GM19438 (cell line): ENCODE results near the gene GPC5.

Experiments used
- ATAC-seq: cut with Tn5 transposase; IDR thresholded peaks from one replicate; pipeline ENCODE4 v1.9.1; 2021; ENCODE audit warnings: low read depth; ENCODE audit not compliant: unreplicated experiment

Gene GPC5

DNA sequence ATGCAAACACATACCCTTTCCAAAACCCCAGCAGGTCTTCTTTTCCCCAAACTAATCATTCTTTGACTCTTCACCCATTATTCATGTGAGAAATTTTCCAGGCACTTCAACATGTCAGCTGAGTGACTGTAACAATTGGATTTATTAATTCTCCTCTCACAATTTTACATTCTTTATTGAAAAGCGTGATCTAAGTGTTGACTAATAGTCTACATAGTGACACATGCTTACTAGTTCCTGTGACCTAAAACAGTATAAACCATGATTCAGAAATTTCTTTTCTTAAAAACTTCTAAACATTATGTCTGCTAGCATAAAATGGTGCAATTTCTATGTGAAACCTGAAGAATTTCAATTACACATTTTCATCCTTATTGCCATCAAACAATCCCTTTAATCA lies 532.3 kb downstream of the GPC5 start:
- no peak for ATAC-seq

DNA sequence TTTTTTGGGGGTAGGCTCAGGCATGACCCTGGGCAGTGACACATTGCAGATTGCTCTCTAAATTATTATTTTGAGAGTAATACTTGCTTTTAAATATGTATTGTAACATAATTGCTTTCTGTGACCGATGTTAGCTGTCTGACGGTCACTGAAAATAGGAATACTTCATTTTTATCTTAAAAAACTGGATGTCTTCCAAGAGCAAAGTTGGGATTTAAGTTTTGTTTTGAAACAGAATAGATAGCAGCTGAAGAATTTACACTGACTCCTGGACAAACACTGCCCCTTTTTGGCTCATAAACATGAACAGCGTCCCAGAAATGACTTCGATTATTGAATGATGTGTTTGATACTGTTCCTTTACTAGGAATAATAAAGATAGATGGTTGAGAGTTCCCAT lies 535.9 kb downstream of the GPC5 start:
- ATAC-seq = no peak

- no peak for ATAC-seq
These were observed 548.2 kb downstream of the GPC5 start for GRCh38 chr13:91946498-91947070.

DNA sequence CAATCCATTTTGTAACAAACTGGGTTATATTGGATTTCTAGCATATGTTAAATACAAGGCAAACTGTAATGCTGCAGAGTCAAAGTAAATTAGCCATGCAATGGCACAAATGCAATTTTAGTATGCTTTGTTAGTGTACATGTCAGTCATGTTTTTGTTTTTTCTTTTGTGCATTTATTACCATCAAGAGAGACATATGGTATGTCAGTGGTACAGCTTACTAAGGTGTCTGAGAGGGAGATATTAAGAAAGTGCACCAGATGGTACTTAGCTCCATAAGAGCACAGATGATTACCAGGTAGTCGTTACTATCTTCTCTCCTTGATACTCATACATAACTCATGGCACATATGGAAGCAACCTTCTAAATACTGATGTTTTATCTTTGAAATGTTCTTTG lies 550.3 kb downstream of the GPC5 start:
- ATAC-seq = no peak

DNA sequence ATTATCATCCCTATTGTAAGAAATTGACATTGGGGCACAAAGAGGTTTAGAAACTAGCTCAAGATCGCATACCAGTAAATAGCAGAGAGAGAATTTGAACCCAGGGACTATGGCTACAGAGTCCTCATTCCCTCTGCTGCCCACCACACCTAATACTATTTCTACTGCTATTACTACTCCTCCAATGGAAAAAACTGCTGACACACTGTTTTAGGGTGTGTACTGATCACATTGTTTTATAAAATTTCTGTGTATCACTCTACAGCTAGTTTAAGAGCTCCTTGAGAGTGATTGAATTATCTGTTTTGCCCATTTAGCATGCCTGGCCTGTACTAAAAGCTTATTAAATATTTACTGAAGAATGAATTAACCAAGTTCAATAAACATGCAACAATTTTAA lies 552.4 kb downstream of the GPC5 start:
- no peak for ATAC-seq

DNA sequence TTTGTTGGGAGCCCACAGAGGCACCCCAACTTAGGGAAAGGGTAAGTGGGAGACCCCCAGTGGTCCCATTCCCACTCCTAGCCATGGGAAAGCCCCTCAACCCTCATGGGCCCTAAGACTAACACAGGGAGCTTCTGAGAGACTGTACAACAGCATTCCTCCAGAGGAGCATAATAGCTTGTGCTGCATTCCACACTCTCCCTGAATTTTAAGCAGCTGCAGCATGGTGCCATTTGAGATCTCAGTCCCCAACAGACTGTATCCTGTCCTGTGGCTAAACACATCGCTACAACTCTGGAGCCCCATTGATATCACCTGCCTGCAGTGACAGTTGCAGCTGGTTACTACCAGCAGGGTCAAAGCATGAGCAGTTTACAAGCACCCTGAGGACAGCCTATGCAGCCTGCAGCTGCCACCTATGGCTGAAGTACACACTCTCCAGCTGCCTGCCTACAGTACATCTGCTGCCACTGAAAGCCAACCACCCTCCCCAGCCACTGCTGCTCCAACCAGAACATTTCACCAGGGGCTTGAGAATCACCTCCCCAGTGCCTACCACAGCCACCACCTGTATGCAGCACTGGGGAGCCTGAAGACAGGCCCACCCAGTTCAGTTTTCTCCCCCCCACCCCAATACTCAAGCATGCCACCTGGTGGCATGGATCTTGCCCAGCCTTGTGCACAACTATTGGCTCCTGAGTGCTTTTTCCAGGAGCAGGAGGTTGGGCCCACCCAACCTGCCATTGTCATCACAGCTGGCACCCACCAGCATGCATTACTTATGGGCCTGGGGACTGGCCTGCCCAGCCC lies 557.3 kb downstream of the GPC5 start:
- ATAC-seq = no peak

- no peak for ATAC-seq
These were observed 562.5 kb downstream of the GPC5 start for GRCh38 chr13:91960947-91961346.

DNA sequence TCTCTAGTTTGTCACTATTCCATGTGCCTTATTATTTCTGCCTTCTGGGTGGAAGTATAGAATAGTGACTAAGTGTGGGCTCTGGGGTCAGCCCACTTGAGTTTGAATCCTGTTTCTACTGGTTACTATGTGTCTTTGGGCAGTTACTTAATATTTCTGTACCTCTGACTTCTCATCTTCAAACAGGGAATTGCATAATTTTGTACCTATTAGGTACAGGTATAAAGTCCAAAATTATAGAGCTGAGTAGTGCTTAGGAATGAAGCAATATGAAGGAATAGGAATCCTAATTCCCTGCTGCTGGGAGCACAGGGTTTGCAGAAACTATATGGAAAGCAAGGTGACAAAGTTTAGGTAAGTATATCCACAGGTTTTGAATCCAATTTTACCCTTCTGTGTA lies 564.5 kb downstream of the GPC5 start:
- ATAC-seq = no peak

DNA sequence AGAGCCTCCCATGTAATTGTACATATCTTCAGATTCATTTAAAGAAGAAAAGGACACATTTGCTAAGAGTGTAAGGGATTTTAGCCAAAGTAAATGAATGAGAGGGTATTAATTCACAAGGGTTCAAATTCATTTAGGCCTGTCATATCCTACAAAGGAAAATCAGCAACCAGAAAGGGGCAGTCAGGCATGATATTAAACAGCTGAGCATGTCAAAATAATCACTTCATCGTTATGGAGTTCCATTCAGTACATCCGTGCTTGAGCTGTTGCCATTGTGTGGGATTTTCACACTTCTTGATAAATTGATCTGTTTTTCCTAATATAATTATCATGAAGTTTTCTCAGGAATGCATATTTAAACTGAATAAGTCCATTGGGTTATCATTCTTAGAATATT lies 567.1 kb downstream of the GPC5 start:
- no peak for ATAC-seq

- ATAC-seq = no peak
These were observed 580.1 kb downstream of the GPC5 start for GRCh38 chr13:91978571-91978970.

DNA sequence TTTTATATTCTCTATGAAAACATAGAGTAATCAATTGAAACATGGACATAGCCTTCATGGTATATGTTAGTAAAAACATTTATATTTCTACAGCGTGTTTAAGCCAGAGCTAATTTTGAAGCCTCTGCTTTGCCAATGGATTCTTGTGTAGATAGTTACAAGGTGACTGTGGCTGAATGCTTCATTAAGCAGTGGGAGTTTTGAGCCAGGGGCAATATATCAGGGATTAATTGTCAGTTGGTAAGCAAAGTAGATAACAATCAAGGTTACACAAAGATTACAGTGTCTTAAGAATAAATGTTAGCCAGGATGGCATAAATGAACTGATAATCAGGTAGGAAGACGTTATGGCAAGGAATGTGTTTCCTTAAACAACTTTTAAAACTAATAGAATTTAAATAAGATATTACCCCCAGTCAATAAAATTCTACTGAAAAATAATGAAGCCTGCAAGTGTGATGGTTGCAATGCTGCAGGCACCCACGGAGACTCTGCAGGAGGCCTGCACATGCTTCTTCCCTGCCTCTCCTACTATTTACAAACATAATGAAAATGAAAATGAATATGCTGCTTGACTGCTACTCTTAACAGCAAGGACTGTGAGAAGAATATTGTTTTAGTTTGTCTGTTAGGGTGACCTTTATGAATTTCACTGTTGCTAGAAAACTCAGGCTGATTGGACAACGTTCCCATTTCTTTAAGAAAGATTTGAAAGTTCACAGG lies 588.5 kb downstream of the GPC5 start:
- no peak for ATAC-seq

DNA sequence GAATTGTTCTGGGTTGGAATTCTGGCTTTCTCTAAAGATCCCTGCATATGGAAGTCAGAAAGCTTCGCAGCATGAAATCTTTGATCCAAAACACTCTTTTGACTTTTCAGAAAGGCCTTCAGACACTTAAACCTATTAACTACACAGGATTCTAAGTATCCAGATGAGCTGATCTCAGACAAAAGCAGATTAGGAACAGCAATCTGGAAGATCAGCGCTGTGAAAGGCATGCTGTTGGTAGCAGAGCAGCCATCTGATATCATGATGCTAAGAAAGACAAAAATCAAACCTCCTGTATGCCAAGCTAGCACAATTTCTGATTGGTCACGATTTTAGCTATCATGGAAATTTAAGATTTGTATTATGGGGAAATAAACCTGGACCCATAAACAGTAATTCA lies 589.9 kb downstream of the GPC5 start:
- no peak for ATAC-seq

- no peak for ATAC-seq
These were observed 614.4 kb downstream of the GPC5 start for GRCh38 chr13:92012787-92013186.

DNA sequence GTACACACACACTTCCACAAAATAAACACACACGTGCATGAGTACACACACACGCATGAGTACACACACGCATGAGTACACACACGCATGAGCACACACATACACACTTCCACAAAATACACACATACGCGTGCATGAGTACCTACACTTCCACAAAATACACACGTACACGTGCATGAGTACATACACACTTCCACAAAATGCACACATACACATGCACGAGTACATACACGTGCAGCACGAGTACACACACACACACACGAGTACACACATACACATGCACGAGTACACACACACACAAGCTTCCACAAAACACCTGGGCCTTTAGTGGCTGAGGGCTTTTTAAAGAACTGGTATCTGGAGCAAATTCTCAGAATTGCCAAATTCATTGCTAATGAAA lies 619.3 kb downstream of the GPC5 start:
- ATAC-seq = no peak

DNA sequence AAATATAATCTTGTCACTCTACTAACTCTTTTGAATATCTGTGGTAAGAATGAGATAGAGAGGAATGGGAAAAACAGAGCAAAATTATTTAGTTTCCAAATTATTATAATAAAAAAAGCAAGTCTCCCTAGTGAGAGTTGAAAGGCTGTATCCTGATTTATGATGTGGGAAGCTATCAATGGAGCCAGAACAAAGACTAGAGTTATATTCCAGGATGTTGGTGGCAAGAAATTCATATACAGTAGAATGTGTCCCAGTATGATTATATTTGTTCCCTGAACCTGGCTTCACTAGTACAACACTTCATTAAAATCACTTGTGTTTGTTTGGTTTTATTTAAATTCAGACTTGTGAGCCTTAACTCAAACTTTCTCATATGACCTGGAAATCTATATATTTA lies 630.3 kb downstream of the GPC5 start:
- no peak for ATAC-seq

GRCh38 chr13:92029641-92030040 lies 631.2 kb downstream of the GPC5 start:
- ATAC-seq = no peak

GRCh38 chr13:92038905-92039304 lies 640.5 kb downstream of the GPC5 start:
- ATAC-seq = no peak

GRCh38 chr13:92042522-92042921 lies 644.1 kb downstream of the GPC5 start:
- ATAC-seq = no peak

- no peak for ATAC-seq
These were observed 645.9 kb downstream of the GPC5 start for GRCh38 chr13:92044351-92044750.

DNA sequence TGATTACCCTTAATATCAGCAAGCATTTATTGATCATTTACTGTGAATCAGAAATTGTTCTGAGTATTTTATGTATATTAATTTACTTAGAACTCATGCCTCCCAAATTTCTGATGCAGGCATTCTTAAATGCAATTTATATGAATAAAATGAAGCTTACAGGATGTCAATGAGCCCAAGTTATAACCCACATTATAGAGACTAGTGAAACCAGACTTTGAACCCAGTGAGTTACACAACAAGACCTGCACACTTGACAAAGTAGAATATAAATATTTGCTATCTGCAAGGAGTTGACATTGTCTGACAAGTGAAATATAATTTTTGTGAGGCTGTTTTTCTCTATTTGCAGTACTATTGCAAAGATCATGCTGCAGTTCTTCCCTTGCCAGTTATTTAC lies 656.0 kb downstream of the GPC5 start:
- no peak for ATAC-seq

- no peak for ATAC-seq
These were observed 676.2 kb downstream of the GPC5 start for GRCh38 chr13:92074658-92075057.
